ENCODE results near the gene TMC6. TPM values are rescaled to one million over a fixed set of nuclear protein-coding genes. Genes with fewer than 3 reads are reported as not detected.

The TMC6 gene
- total and polyA plus RNA-seq, 2 experiments from 2014 or later: 50.0 to 72.2 TPM

- peaks cover 46% of the 10 kb centered on the region for H3K36me3 Mint-ChIP-seq (ENCODE audit: low read depth)
These were observed 22.3 kb downstream of the TMC6 start for GRCh38 chr17:78106211-78106610.

DNA sequence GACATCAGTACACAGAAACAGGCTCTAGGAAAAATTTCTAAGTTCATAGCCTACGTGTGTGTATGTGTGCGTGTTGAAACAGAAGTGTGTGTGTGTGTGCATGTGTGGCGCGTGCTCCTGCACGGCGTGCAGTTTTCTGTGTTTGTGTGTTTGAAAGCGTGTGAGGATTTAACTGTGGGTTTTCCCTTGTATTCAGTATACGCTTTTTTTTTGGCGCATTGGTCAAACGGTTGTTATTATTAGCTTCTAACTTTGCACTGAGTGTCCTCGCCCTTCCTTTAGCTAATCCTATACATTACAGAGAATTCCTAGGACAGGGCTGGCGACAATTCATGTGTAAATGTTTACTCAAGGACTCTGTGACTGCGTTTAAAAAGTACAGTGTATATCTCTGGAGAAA is 23.0 kb downstream of the TMC6 start:
- H2AFZ ChIP-seq: no peak overlapping the region
- peaks cover 11% of the 10 kb centered on the region for H3K4me1 ChIP-seq (ENCODE audit: insufficient read depth)
- ATAC-seq (no peak), DNase-seq (ENCODE audit: low spot score) (no peak)
- peaks cover 25% of the 10 kb centered on the region for H3K36me3 ChIP-seq (ENCODE audit: insufficient read depth)
- no peak overlapping the region for H3K4me3 ChIP-seq
- H3K4me3 Mint-ChIP-seq: no peak overlapping the region
- H3K4me2 ChIP-seq: no peak overlapping the region
- peaks cover 12% of the 10 kb centered on the region for H3K9me3 Mint-ChIP-seq
- no peaks in the 10 kb centered on the region; the same call in 1 of the 2 replicates for H4K20me1 ChIP-seq (replicated peaks; ENCODE audit: insufficient read depth)
- H3K27me3 Mint-ChIP-seq (ENCODE audit: insufficient read depth, low read depth, poor library complexity): peaks cover 8% of the 10 kb centered on the region
- peaks cover 47% of the 10 kb centered on the region for H3K36me3 Mint-ChIP-seq (ENCODE audit: low read depth)
- H3F3A ChIP-seq (replicated peaks; ENCODE audit: low read depth): no peaks in the 10 kb centered on the region
- H3K27me3 ChIP-seq (ENCODE audit: insufficient read depth): no peaks in the 10 kb centered on the region
- TF ChIP-seq ZNF462 (CRISPR knock-in tag; IDR thresholded peaks at IDR 0.05): no peak
- H3K9me2 ChIP-seq (ENCODE audit: insufficient read depth): no peaks in the 10 kb centered on the region
- H3K79me2 ChIP-seq (replicated peaks; ENCODE audit: insufficient read depth): no peaks in the 10 kb centered on the region
- no peak overlapping the region for H3K27ac ChIP-seq (ENCODE audit: low read depth)
- no peak overlapping the region for H3K27ac Mint-ChIP-seq
- peaks cover 3% of the 10 kb centered on the region; the same call in 2 of the 3 replicates for H3K4me1 Mint-ChIP-seq

More at GRCh38 chr17:78106211-78106610, 22.3 kb downstream of the TMC6 start:
- Histone ChIP-seq H4K20me1 (replicated peaks; ENCODE audit: insufficient read depth) (no peaks in the 10 kb centered on the region; the same call in 1 of the 2 replicates), H3F3A (replicated peaks; ENCODE audit: low read depth) (no peaks in the 10 kb centered on the region), H3K36me3 (ENCODE audit: insufficient read depth) (peaks cover 22% of the 10 kb centered on the region), H3K4me3 (no peak overlapping the region), H2AFZ (no peak overlapping the region), H3K27ac (ENCODE audit: low read depth) (no peak overlapping the region), H3K9me2 (ENCODE audit: insufficient read depth) (no peaks in the 10 kb centered on the region), H3K79me2 (replicated peaks; ENCODE audit: insufficient read depth) (no peaks in the 10 kb centered on the region), H3K4me2 (no peak overlapping the region), H3K27me3 (ENCODE audit: insufficient read depth) (no peaks in the 10 kb centered on the region), H3K4me1 (ENCODE audit: insufficient read depth) (peaks cover 11% of the 10 kb centered on the region)
- Mint-ChIP-seq H3K9me3 (peaks cover 7% of the 10 kb centered on the region), H3K4me3 (no peak overlapping the region), H3K27ac (no peak overlapping the region), H3K4me1 (peaks cover 3% of the 10 kb centered on the region; the same call in 2 of the 3 replicates), H3K27me3 (ENCODE audit: insufficient read depth, low read depth, poor library complexity) (peaks cover 10% of the 10 kb centered on the region)
- no peak for DNase-seq (ENCODE audit: low spot score)
- no peak for ATAC-seq
- TF ChIP-seq CTCF (conservative IDR thresholded peaks at IDR 0.05; ENCODE audit: low read depth in 2 of 2) (no peak), POLR2AphosphoS5 (IDR thresholded peaks at IDR 0.05; ENCODE audit: low read depth) (no peak), EZH2phosphoT487 (IDR thresholded peaks at IDR 0.05; ENCODE audit: unreplicated experiment) (no peak), ZNF114 (CRISPR knock-in tag; IDR thresholded peaks at IDR 0.05) (no peak)
